Tibial nerve (tissue), 4 donors: ENCODE data around the gene NCS1. TPM values are rescaled to one million over a fixed set of nuclear protein-coding genes. Genes with fewer than 3 reads are reported as not detected.

Experiments
- DNase-seq, 2 donors: peaks; one replicate each; pipeline ENCODE4 v3.0.0-alpha.2; 2019; ENCODE audit warnings: low spot score in 2 of 2
- H3K27ac ChIP-seq, 4 donors: fragments of 200-600 bp; sonication (generic) in 3 of 4; one replicate each; pipeline ENCODE4 v1.5.1; 2017 to 2019; ENCODE audit warnings: mild to moderate bottlenecking in 1 of 4
- H3K27me3 ChIP-seq, 2 donors: fragments of 200-600 bp; sonication (generic) in 1 of 2; one replicate each; pipeline versions ENCODE4 v1.5.1 to v1.6.0; 2017 to 2019
- H3K36me3 ChIP-seq, 3 donors: fragments of 200-600 bp; sonication (generic); one replicate each; pipeline ENCODE4 v1.5.1; 2018 to 2019
- H3K4me1 ChIP-seq, 4 donors: fragments of 200-600 bp; sonication (generic) in 3 of 4; one replicate each; pipeline ENCODE4 v1.5.1; 2017 to 2019
- H3K4me3 ChIP-seq, 4 donors: fragments of 200-600 bp; sonication (generic) in 3 of 4; one replicate each; pipeline ENCODE4 v1.5.1; 2017 to 2019; ENCODE audit warnings: mild to moderate bottlenecking in 1 of 4, moderate library complexity in 1 of 4
- H3K9me3 ChIP-seq, 4 donors: fragments of 200-600 bp; sonication (generic) in 3 of 4; one replicate each; pipeline ENCODE4 v1.5.1; 2017 to 2019
- EP300 ChIP-seq, 2 donors: sonication (generic); formaldehyde crosslinking; IDR thresholded peaks; one replicate each; pipeline ENCODE4 v1.6.1; 2017; ENCODE audit warnings: antibody characterized with exemption in 2 of 2, mild to moderate bottlenecking in 1 of 2
- POLR2A ChIP-seq, 2 donors: fragments of 450-650 bp; IDR thresholded peaks; one replicate each; pipeline ENCODE4 v1.6.1; 2017; ENCODE audit warnings: antibody characterized with exemption in 2 of 2, mild to moderate bottlenecking in 2 of 2, moderate library complexity in 2 of 2
- WGBS, 2 donors: methylation state at CpG; one replicate each; pipeline ENCODE4 v1.1.5; 2018; 5-methylcytosine and 5-hydroxymethylcytosine counted together
- total RNA-seq, 4 donors: library from RNA; depleted of rRNA; stranded (reverse); fragments of >200 nt; gene quantifications; one replicate each; pipeline ENCODE4 v1.1.0, GENCODE V29; 2016
- TF ChIP-seq, protein P1 (sequence below), 5 experiments: fragments of 200-600 bp in 3 of 5; fragments of 450-650 bp in 2 of 5; sonication (generic) in 3 of 5; IDR thresholded peaks; one replicate each; pipeline ENCODE4 v1.5.1; 2016 to 2019; ENCODE audit warnings: antibody characterized with exemption in 5 of 5, mild to moderate bottlenecking in 3 of 5, moderate library complexity in 2 of 5

The NCS1 gene
- total RNA-seq, 4 donors from 2014 or later: 5.7 to 10.7 (median 9.7) TPM

DNA sequence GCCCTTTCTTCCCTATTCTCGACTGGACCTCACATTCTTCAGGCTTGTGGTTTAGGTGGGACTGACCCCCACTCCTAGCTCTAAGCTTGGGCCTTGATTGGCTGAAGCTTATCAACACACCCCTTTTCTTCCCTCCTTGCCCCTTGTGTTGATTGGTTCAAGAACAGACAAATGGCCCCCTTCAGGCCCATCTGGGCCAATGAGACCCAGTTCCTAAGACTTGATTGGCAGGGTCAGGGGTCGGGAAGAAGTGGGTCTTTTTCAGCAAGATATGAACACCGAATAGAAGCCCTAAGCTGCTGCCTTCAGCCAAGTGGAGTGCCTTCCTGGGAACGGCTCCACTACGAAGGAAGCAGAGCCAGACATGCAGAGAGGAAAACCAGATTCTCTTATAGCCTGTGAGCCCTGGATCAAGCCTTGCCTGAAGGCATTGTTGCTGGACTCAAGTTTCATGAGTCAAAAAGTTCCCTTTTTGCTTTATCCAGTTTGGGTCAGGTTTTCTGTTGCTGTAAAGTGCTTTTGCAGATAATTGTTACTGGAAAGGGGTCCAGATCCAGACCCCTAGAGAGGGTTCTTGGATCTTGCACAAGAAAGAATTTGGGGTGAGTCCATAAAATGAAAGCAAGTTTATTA lies 22.4 kb upstream of the NCS1 start:
- no peak for DNase-seq
- WGBS, 2 donors: 87 to 95% methylated on average over 5 of the region's 5 CpGs
- Histone ChIP-seq H3K4me1 (peaks cover 0 to under 1% (median 0%) of the 10 kb centered on the region in 4 donors), H3K27me3 (no peaks in the 10 kb centered on the region), H3K4me3 (no peak overlapping the region), H3K9me3 (no peaks in the 10 kb centered on the region), H3K27ac (no peak overlapping the region), H3K36me3 (no peaks in the 10 kb centered on the region)
- TF ChIP-seq EP300 (IDR thresholded peaks at IDR 0.05) (no peak), POLR2A (IDR thresholded peaks at IDR 0.05) (no peak)
- TF ChIP-seq, protein P1, sequence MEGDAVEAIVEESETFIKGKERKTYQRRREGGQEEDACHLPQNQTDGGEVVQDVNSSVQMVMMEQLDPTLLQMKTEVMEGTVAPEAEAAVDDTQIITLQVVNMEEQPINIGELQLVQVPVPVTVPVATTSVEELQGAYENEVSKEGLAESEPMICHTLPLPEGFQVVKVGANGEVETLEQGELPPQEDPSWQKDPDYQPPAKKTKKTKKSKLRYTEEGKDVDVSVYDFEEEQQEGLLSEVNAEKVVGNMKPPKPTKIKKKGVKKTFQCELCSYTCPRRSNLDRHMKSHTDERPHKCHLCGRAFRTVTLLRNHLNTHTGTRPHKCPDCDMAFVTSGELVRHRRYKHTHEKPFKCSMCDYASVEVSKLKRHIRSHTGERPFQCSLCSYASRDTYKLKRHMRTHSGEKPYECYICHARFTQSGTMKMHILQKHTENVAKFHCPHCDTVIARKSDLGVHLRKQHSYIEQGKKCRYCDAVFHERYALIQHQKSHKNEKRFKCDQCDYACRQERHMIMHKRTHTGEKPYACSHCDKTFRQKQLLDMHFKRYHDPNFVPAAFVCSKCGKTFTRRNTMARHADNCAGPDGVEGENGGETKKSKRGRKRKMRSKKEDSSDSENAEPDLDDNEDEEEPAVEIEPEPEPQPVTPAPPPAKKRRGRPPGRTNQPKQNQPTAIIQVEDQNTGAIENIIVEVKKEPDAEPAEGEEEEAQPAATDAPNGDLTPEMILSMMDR (IDR thresholded peaks at IDR 0.05): no peak

DNA sequence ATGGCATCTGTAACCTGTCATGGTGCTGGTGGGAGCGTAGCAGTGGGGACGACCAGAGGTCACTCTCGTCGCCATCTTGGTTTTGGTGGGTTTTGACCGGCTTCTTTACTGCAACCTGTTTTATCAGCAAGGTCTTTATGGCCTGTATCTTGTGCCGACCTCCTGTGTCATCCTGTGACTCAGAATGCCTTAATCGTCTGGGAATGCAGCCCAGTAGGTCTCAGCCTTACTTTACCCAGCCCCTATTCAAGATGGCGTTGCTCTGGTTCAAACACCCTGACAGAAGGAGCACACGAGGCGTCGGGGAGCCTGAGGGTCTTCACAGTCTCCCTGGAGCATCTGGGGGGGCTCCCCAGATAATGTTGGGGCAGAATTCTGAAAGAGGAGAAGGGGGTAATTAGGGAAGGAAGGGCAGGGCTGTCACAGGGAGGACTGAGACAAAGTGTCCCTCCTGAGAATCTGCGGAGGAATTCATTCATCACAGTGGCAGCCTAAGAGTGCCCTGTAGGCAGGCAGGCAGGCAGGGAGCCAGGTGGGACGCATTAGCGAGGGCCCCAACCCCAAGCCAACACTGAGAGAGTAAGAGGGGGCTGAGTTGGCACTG lies 21.3 kb upstream of the NCS1 start:
- no peak overlapping the region for H3K4me3 ChIP-seq
- H3K27me3 ChIP-seq: no peaks in the 10 kb centered on the region
- H3K4me1 ChIP-seq: no peaks in the 10 kb centered on the region
- no peak overlapping the region for H3K27ac ChIP-seq
- no peak for DNase-seq
- H3K36me3 ChIP-seq: no peaks in the 10 kb centered on the region
- no peaks in the 10 kb centered on the region for H3K9me3 ChIP-seq
- WGBS, 2 donors: 72 to 75% methylated on average over 14 of the region's 14 CpGs
- TF ChIP-seq, protein P1 (IDR thresholded peaks at IDR 0.05): no peak
- TF ChIP-seq EP300 (IDR thresholded peaks at IDR 0.05) (no peak), POLR2A (IDR thresholded peaks at IDR 0.05) (no peak)

DNA sequence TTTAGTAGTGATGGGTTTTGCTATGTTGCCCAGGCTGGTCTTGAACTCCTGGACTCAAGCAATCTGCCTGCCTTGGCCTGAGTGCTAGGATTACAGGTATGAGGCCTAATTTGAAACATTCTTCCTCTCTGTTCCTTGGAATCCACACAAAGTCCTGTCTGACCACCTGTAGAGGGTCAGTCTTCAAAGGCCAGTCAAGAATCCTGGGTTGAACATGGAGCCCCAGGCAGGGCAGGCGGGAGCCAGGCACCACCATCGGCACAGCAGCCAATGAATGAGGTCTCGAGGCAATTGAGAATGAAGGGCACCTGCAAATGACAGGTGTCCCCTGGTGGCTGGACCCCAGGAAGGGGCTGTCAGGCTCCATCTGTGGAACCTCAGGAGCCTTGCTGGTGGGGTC lies 17.4 kb upstream of the NCS1 start:
- WGBS, 2 donors: 97 to 100% methylated on average over 3 of the region's 3 CpGs
- Histone ChIP-seq H3K9me3 (no peaks in the 10 kb centered on the region), H3K36me3 (no peaks in the 10 kb centered on the region), H3K4me3 (no peak overlapping the region), H3K4me1 (no peaks in the 10 kb centered on the region), H3K27ac (no peak overlapping the region), H3K27me3 (no peaks in the 10 kb centered on the region)
- no peak for TF ChIP-seq POLR2A (IDR thresholded peaks at IDR 0.05)
- TF ChIP-seq EP300 (IDR thresholded peaks at IDR 0.05): no peak
- TF ChIP-seq, protein P1 (IDR thresholded peaks at IDR 0.05): no peak
- DNase-seq: no peak

- Histone ChIP-seq H3K9me3 (no peaks in the 10 kb centered on the region), H3K27ac (no peak overlapping the region), H3K36me3 (no peaks in the 10 kb centered on the region), H3K4me3 (no peak overlapping the region), H3K27me3 (no peaks in the 10 kb centered on the region), H3K4me1 (no peaks in the 10 kb centered on the region)
- WGBS, 2 donors: 90 to 95% methylated on average over 12 of the region's 12 CpGs
- no peak for TF ChIP-seq EP300 (IDR thresholded peaks at IDR 0.05)
- no peak for TF ChIP-seq POLR2A (IDR thresholded peaks at IDR 0.05)
- TF ChIP-seq, protein P1 (IDR thresholded peaks at IDR 0.05): no peak
- no peak for DNase-seq
These were observed 16.6 kb upstream of the NCS1 start for GRCh38 chr9:130155647-130156046.

DNA sequence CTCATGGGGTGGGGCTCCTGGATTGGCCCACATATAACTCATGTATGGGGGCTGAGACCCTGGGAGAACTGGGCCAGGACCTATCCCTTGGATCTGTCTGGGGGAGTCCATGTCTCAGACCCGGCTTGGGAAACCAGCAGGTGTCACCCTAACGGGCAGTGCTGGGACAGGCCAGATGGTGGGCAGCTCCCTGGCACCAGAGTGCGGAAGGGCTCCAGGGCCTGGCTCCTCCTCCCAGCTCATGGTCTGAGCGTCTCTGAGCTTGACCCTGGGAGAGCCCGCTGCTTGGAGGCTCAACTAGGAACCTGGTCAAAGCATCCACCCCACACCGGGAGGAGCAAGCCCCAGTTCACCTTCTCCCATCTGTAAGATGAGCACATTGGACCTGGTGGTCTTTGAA lies 15.5 kb upstream of the NCS1 start:
- Histone ChIP-seq H3K36me3 (no peaks in the 10 kb centered on the region), H3K9me3 (no peaks in the 10 kb centered on the region), H3K27ac (no peak overlapping the region), H3K4me1 (no peaks in the 10 kb centered on the region), H3K4me3 (no peak overlapping the region), H3K27me3 (no peaks in the 10 kb centered on the region)
- DNase-seq: no peak
- WGBS, 2 donors: 39 to 60% methylated on average over 1 to 6 of the region's 6 CpGs
- TF ChIP-seq POLR2A (IDR thresholded peaks at IDR 0.05) (no peak), EP300 (IDR thresholded peaks at IDR 0.05) (no peak)
- TF ChIP-seq, protein P1 (IDR thresholded peaks at IDR 0.05): peak in 1 of 5 experiments; percentile 23
